Liver (tissue), 3 donors: Measurements from ENCODE around the gene EFNB1.

Experiments used
- GABPA ChIP-seq, 2 donors: IDR thresholded peaks in 1 of 2; conservative IDR thresholded peaks in 1 of 2; 2 replicates each; pipeline ENCODE4 v1.6.1; 2016; ENCODE audit warnings: antibody characterized with exemption in 2 of 2, mild to moderate bottlenecking in 1 of 2, moderate library complexity in 1 of 2
- HNF4A ChIP-seq, 2 donors: conservative IDR thresholded peaks; 2 replicates each; pipeline ENCODE4 v1.6.1; 2016; ENCODE audit warnings: antibody characterized with exemption in 2 of 2, mild to moderate bottlenecking in 2 of 2
- JUND ChIP-seq, 2 donors: IDR thresholded peaks; 2 replicates each; pipeline ENCODE4 v1.6.1; 2016; ENCODE audit warnings: antibody characterized with exemption in 2 of 2
- MAX ChIP-seq: IDR thresholded peaks from 2 replicates; pipeline ENCODE4 v1.6.1; 2016; ENCODE audit warnings: antibody characterized with exemption
- NR2F2 ChIP-seq: IDR thresholded peaks from 2 replicates; pipeline ENCODE4 v1.6.1; 2016; ENCODE audit warnings: antibody characterized with exemption
- RAD21 ChIP-seq, 2 donors: IDR thresholded peaks; 2 replicates each; pipeline ENCODE4 v1.6.1; 2016; ENCODE audit warnings: antibody characterized with exemption in 2 of 2, mild to moderate bottlenecking in 2 of 2
- SP1 ChIP-seq: IDR thresholded peaks from 2 replicates; pipeline ENCODE4 v1.6.1; 2018; ENCODE audit warnings: antibody characterized with exemption, mild to moderate bottlenecking
- TAF1 ChIP-seq: conservative IDR thresholded peaks from 2 replicates; pipeline ENCODE4 v1.6.1; 2016; ENCODE audit warnings: antibody characterized with exemption, mild to moderate bottlenecking
- TF ChIP-seq, protein P1 (sequence below): fragments of 150-350 bp; IDR thresholded peaks from 2 replicates; pipeline ENCODE4 v1.5.1; 2017; ENCODE audit warnings: improper control_type of control experiment, low read depth, low read length; ENCODE audit not compliant: missing input control
- TF ChIP-seq, protein P2 (sequence below): IDR thresholded peaks from 2 replicates; pipeline ENCODE4 v1.6.1; 2016; ENCODE audit warnings: antibody characterized with exemption, mild to moderate bottlenecking
- donor health status: healthy.
- donor health status: healthy.

DNA sequence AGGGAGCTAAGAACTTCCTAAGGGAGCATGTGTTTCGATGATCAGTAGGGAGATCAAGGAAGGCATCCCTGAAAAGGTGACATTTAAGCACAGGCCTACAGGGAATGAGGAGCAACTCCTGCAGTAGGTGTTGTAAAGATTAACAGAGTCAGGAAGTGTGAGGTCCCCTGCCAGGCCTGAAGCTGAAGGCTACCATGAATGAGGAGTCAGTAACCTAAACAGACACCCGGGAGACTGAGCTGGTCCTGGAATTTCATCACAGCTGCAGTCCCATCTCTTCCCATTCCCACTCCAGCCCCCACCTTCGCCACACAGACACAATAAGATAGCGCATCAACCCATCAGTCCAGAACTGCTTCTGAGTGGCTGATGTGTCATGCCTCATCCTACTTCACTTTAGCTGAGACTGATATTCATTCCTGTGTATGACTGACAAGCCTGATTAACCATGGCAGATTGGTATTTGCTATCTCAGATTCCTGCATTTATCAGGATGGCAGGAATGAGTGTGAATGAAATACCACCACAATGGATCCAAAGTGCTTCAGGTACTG is 27.0 kb upstream of the EFNB1 start:
- TF ChIP-seq RAD21 (IDR thresholded peaks at IDR 0.05): no peak
- TF ChIP-seq, protein P1, sequence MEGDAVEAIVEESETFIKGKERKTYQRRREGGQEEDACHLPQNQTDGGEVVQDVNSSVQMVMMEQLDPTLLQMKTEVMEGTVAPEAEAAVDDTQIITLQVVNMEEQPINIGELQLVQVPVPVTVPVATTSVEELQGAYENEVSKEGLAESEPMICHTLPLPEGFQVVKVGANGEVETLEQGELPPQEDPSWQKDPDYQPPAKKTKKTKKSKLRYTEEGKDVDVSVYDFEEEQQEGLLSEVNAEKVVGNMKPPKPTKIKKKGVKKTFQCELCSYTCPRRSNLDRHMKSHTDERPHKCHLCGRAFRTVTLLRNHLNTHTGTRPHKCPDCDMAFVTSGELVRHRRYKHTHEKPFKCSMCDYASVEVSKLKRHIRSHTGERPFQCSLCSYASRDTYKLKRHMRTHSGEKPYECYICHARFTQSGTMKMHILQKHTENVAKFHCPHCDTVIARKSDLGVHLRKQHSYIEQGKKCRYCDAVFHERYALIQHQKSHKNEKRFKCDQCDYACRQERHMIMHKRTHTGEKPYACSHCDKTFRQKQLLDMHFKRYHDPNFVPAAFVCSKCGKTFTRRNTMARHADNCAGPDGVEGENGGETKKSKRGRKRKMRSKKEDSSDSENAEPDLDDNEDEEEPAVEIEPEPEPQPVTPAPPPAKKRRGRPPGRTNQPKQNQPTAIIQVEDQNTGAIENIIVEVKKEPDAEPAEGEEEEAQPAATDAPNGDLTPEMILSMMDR: no peak
- no peak for TF ChIP-seq GABPA (IDR thresholded peaks at IDR 0.05 in 1 of 2, conservative IDR thresholded peaks at IDR 0.05 in 1 of 2)
- TF ChIP-seq HNF4A (conservative IDR thresholded peaks at IDR 0.05): no peak
- no peak for TF ChIP-seq NR2F2
- TF ChIP-seq MAX: no peak
- TF ChIP-seq SP1: no peak
- no peak for TF ChIP-seq JUND (IDR thresholded peaks at IDR 0.05)
- no peak for TF ChIP-seq TAF1
- TF ChIP-seq, protein P2, sequence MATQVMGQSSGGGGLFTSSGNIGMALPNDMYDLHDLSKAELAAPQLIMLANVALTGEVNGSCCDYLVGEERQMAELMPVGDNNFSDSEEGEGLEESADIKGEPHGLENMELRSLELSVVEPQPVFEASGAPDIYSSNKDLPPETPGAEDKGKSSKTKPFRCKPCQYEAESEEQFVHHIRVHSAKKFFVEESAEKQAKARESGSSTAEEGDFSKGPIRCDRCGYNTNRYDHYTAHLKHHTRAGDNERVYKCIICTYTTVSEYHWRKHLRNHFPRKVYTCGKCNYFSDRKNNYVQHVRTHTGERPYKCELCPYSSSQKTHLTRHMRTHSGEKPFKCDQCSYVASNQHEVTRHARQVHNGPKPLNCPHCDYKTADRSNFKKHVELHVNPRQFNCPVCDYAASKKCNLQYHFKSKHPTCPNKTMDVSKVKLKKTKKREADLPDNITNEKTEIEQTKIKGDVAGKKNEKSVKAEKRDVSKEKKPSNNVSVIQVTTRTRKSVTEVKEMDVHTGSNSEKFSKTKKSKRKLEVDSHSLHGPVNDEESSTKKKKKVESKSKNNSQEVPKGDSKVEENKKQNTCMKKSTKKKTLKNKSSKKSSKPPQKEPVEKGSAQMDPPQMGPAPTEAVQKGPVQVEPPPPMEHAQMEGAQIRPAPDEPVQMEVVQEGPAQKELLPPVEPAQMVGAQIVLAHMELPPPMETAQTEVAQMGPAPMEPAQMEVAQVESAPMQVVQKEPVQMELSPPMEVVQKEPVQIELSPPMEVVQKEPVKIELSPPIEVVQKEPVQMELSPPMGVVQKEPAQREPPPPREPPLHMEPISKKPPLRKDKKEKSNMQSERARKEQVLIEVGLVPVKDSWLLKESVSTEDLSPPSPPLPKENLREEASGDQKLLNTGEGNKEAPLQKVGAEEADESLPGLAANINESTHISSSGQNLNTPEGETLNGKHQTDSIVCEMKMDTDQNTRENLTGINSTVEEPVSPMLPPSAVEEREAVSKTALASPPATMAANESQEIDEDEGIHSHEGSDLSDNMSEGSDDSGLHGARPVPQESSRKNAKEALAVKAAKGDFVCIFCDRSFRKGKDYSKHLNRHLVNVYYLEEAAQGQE: no peak
